Panc1 (cell line): ENCODE measurements around the gene SURF2. TPM values are rescaled to one million over a fixed set of nuclear protein-coding genes. Genes with fewer than 3 reads are reported as not detected.

Experiments
- ATAC-seq: fragments of 200-7000 bp; cut with Tn5 transposase; 2 replicates; pipeline ENCODE4 v1.9.1; 2020; ENCODE audit warnings: mild to moderate bottlenecking, moderate library complexity
- BruUV-seq: library from RNA; stranded (reverse); fragments of 400-500 nt; replicated peaks from 2 replicates; lab custom pipeline; 2021; lab: Mats Ljungman, UMichigan
- CTCF ChIA-PET: fragments of 300-600 bp; sonication (Branson Sonifier 250); formaldehyde crosslinking; loops from one replicate; lab custom pipeline; 2022; ENCODE audit warnings: antibody characterized with exemption; lab: Charles Lee
- POLR2A ChIA-PET: fragments of 300-600 bp; sonication (Branson Sonifier 250); formaldehyde crosslinking; loops from one replicate; lab custom pipeline; 2022; ENCODE audit warnings: antibody characterized with exemption; lab: Charles Lee
- DNase-seq: peaks from one replicate; pipeline ENCODE4 v3.0.0-alpha.2; 2010; ENCODE audit warnings: low read depth, low spot score
- H3K27ac ChIP-seq: 2 replicates; pipeline ENCODE4 v1.5.1; 2011; ENCODE audit warnings: mild to moderate bottlenecking, low read length, inconsistent platforms
- H3K27me3 ChIP-seq: fragments of 200-500 bp; sonication (Bioruptor generic); 2 replicates; pipeline ENCODE4 v1.6.0; 2014; ENCODE audit warnings: low read length, inconsistent platforms; ENCODE audit not compliant: control insufficient read depth, insufficient read depth
- H3K36me3 ChIP-seq: fragments of 200-500 bp; sonication (Bioruptor generic); 2 replicates; pipeline ENCODE4 v1.5.1; 2014; ENCODE audit warnings: inconsistent platforms, mild to moderate bottlenecking, low read length, moderate library complexity; ENCODE audit not compliant: control insufficient read depth, insufficient read depth
- H3K4me1 ChIP-seq: 2 replicates; pipeline ENCODE4 v1.5.1; 2011; ENCODE audit warnings: inconsistent platforms, mild to moderate bottlenecking, low read length, moderate library complexity; ENCODE audit not compliant: control insufficient read depth, insufficient read depth
- H3K4me3 ChIP-seq, 2 experiments: 2 replicates each; pipeline ENCODE4 v1.5.1; 2011 to 2012; ENCODE audit warnings: low read depth in 2 of 2, low read length in 2 of 2, mild to moderate bottlenecking in 2 of 2, inconsistent platforms in 1 of 2, moderate library complexity in 1 of 2
- H3K9me3 ChIP-seq: fragments of 200-500 bp; sonication (Bioruptor generic); 2 replicates; pipeline ENCODE4 v1.5.1; 2014; ENCODE audit warnings: low read depth, mild to moderate bottlenecking, inconsistent platforms, low read length, moderate library complexity; ENCODE audit not compliant: control insufficient read depth, insufficient read depth
- POLR2AphosphoS5 ChIP-seq: IDR thresholded peaks from 2 replicates; pipeline ENCODE4 v1.6.1; 2012; ENCODE audit warnings: mild to moderate bottlenecking, low read depth, low read length, moderate library complexity
- SIN3A ChIP-seq: IDR thresholded peaks from 2 replicates; pipeline ENCODE4 v1.6.1; 2012; ENCODE audit warnings: low read depth, mild to moderate bottlenecking, low read length, moderate library complexity, borderline replicate concordance; ENCODE audit not compliant: insufficient read depth
- TCF7L2 ChIP-seq: IDR thresholded peaks from 2 replicates; pipeline ENCODE4 v1.6.1; 2011; ENCODE audit warnings: mild to moderate bottlenecking, low read depth, low read length, inconsistent platforms
- in situ Hi-C: cut with HindIII; loops from 2 replicates; pipeline ENCODE4 v1.10.0; 2016; ENCODE audit warnings: low sequenced_read_pairs, low pct_unique_long_range_greater_than_20kb
- intact Hi-C: fragments of 100-400 bp; cut with micrococcal nuclease; formaldehyde crosslinking; loops from one replicate; pipeline ENCODE4 v1.10.0; 2022; ENCODE audit not compliant: unreplicated experiment
- total RNA-seq: library from RNA; stranded (reverse); gene quantifications from one replicate; pipeline ENCODE4 v1.2.1, GENCODE V29; 2021; ENCODE audit not compliant: unreplicated experiment
- TF ChIP-seq, protein P1 (sequence below): fragments of 450-650 bp; IDR thresholded peaks from 2 replicates; pipeline ENCODE4 v1.5.1; 2017; ENCODE audit warnings: mild to moderate bottlenecking
- TF ChIP-seq, protein P2 (sequence below), 2 experiments: IDR thresholded peaks; 2 replicates each; pipeline ENCODE4 v1.6.1; 2011 to 2012; ENCODE audit warnings: low read depth in 2 of 2, control low read depth in 1 of 2, low read length in 1 of 2, mild to moderate bottlenecking in 1 of 2, moderate library complexity in 1 of 2; ENCODE audit not compliant: insufficient read depth in 1 of 2

SURF2 gene
- total RNA-seq, 1 experiment from 2014 or later = 19.2 TPM

DNA sequence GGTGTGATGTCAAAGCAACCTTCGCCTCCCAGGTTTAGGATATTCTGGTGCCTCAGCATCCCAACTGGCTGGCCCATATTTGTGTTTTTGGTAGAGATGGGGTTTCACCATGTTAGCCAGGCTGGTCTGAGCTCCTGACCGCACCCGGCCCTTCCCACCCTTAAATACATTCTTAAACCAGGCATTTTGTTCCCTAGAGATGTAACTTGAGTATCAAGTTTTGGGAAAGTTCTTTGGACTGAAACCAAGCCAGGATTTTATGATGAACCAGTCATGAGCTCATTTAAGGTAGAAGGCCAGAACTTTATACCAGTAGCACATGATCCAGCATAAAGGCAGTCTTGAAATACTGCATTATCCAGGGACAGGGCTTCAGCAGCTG, 4.8 kb upstream of the SURF2 start:
- no peak for ATAC-seq
- in situ Hi-C loops = no loop called here
- ChIA-PET CTCF (interaction anchor here (0.7 kb wide), 1 partner anchor 8 kb away, joined by 5 read pairs; no protein-coding TSS in a partner anchor), POLR2A (interaction anchor here (0.6 kb wide), 1 partner anchor 420 kb away, joined by 3 read pairs; no protein-coding TSS in a partner anchor)
- Histone ChIP-seq H3K27ac (no peak overlapping the region), H3K36me3 (peaks cover 28% of the 10 kb centered on the region), H3K4me3 (no peak overlapping the region), H3K9me3 (no peaks in the 10 kb centered on the region), H3K27me3 (no peaks in the 10 kb centered on the region), H3K4me1 (peaks cover 16% of the 10 kb centered on the region)
- BruUV-seq = no TSS peak
- no peak for DNase-seq
- TF ChIP-seq, protein P1, sequence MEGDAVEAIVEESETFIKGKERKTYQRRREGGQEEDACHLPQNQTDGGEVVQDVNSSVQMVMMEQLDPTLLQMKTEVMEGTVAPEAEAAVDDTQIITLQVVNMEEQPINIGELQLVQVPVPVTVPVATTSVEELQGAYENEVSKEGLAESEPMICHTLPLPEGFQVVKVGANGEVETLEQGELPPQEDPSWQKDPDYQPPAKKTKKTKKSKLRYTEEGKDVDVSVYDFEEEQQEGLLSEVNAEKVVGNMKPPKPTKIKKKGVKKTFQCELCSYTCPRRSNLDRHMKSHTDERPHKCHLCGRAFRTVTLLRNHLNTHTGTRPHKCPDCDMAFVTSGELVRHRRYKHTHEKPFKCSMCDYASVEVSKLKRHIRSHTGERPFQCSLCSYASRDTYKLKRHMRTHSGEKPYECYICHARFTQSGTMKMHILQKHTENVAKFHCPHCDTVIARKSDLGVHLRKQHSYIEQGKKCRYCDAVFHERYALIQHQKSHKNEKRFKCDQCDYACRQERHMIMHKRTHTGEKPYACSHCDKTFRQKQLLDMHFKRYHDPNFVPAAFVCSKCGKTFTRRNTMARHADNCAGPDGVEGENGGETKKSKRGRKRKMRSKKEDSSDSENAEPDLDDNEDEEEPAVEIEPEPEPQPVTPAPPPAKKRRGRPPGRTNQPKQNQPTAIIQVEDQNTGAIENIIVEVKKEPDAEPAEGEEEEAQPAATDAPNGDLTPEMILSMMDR = no peak
- no peak for TF ChIP-seq POLR2AphosphoS5
- no peak for TF ChIP-seq SIN3A
- TF ChIP-seq TCF7L2 = no peak
- TF ChIP-seq, protein P2, sequence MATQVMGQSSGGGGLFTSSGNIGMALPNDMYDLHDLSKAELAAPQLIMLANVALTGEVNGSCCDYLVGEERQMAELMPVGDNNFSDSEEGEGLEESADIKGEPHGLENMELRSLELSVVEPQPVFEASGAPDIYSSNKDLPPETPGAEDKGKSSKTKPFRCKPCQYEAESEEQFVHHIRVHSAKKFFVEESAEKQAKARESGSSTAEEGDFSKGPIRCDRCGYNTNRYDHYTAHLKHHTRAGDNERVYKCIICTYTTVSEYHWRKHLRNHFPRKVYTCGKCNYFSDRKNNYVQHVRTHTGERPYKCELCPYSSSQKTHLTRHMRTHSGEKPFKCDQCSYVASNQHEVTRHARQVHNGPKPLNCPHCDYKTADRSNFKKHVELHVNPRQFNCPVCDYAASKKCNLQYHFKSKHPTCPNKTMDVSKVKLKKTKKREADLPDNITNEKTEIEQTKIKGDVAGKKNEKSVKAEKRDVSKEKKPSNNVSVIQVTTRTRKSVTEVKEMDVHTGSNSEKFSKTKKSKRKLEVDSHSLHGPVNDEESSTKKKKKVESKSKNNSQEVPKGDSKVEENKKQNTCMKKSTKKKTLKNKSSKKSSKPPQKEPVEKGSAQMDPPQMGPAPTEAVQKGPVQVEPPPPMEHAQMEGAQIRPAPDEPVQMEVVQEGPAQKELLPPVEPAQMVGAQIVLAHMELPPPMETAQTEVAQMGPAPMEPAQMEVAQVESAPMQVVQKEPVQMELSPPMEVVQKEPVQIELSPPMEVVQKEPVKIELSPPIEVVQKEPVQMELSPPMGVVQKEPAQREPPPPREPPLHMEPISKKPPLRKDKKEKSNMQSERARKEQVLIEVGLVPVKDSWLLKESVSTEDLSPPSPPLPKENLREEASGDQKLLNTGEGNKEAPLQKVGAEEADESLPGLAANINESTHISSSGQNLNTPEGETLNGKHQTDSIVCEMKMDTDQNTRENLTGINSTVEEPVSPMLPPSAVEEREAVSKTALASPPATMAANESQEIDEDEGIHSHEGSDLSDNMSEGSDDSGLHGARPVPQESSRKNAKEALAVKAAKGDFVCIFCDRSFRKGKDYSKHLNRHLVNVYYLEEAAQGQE (IDR thresholded peaks at IDR 0.05; ENCODE audit: insufficient read depth in 1 of 2, low read depth in 2 of 2, low read length in 1 of 2) = no peak
- intact Hi-C loops = loop anchor here (10.0 kb wide), 1 partner anchor 133 kb away; no protein-coding TSS in a partner anchor

DNA sequence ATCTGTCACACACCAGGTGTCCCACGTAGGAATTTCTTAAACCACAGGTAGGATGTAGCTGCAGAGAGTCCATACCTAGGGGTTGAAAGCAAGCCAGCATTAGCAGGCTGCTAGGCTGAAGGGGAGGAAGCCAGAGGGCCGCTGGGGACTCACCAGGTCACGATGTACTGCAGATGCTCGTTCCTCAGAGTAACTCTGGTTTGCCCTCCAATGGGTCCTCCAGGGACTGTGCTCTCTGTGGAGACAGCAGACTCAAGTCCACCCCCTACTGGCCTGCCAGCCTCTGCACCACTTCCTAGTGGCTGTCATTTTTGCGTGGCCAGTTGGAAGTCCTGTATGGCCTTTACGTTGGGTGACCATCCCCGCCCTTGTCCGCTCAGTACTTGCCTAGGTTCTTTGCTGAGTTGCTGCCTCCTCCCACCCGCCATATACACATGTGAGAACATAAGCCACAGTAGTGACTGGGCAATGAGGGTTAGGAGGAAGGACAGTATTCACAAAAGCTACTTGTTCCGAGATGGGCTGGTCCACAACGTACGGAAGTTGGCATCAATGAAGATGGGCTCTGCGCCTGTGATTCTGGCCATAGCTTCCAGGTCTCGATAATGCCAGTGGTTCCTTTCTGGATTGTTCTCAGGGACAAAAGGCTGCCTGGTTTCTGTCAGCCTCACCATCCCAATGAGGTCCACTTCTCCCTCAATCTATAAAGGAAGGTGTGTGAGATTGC, 4.3 kb upstream of the SURF2 start:
- BruUV-seq = no TSS peak
- H3K36me3 ChIP-seq = peaks cover 28% of the 10 kb centered on the region
- no peak overlapping the region; the same call in 1 of the 2 replicates for H3K27ac ChIP-seq
- H3K4me1 ChIP-seq = peaks cover 15% of the 10 kb centered on the region
- no peaks in the 10 kb centered on the region for H3K27me3 ChIP-seq
- TF ChIP-seq, protein P2 (IDR thresholded peaks at IDR 0.05; ENCODE audit: insufficient read depth in 1 of 2, low read depth in 2 of 2, low read length in 1 of 2) = no peak
- TF ChIP-seq SIN3A (no peak), POLR2AphosphoS5 (peak; percentile 61), TCF7L2 (no peak)
- TF ChIP-seq, protein P1 = peak; percentile 77
- ChIA-PET POLR2A (interaction anchor here (0.6 kb wide), 1 partner anchor 421 kb away, joined by 3 read pairs; no protein-coding TSS in a partner anchor), CTCF (interaction anchor here (0.7 kb wide), 1 partner anchor 8 kb away, joined by 5 read pairs; no protein-coding TSS in a partner anchor)
- intact Hi-C loops = loop anchor here (10.0 kb wide), 1 partner anchor 133 kb away; no protein-coding TSS in a partner anchor
- peak; percentile 57 for ATAC-seq
- H3K9me3 ChIP-seq = no peaks in the 10 kb centered on the region
- DNase-seq = no peak
- no peak overlapping the region for H3K4me3 ChIP-seq
- in situ Hi-C loops = no loop called here
